Placental pericyte (primary cell): ENCODE results near the gene DNAH6. TPM values are rescaled to one million over a fixed set of nuclear protein-coding genes. Genes with fewer than 3 reads are reported as not detected.

Source experiments
- total RNA-seq: library from RNA; depleted of rRNA; stranded (reverse); fragments of >200 nt; gene quantifications from 2 replicates; pipeline ENCODE4 v1.2.3, GENCODE V29; 2012

Gene DNAH6
- total RNA-seq = under 0.01 TPM in 2 replicates

GRCh38 chr2:84516234-84516986, at the start of gene DNAH6:
Gene DNAH6 (plus strand): TSS chr2:84516498. CDS start chr2:84517827, 1,329 bp downstream.

Other genes with a start within 250 kb of the DNAH6 start
- 31.7 and 52.4 TPM in 2 replicates for gene SUCLG1, start 57.2 kb upstream of the DNAH6 start, total RNA-seq